HL-60 (cell line): ENCODE data around the gene CLNK.

ENCODE experiments used
- DNase-seq, 2 experiments: peaks; one replicate each; pipeline ENCODE4 v3.0.0-alpha.2; 2010 to 2020; ENCODE audit warnings: low read depth in 1 of 2, low spot score in 1 of 2
- H3K27ac ChIP-seq: fragments of 250-450 bp; sonication (Bioruptor Pico); replicated peaks from 2 replicates; pipeline ENCODE4 v1.5.1; 2020; ENCODE audit warnings: mild to moderate bottlenecking, moderate library complexity
- H3K27me3 ChIP-seq: fragments of 250-450 bp; sonication (Bioruptor Pico); 2 replicates; pipeline ENCODE4 v1.5.1; 2021; ENCODE audit warnings: mild to moderate bottlenecking, moderate library complexity; ENCODE audit not compliant: insufficient read depth, poor library complexity, severe bottlenecking
- H3K4me3 ChIP-seq: replicated peaks from 2 replicates; pipeline ENCODE4 v1.5.1; 2011; ENCODE audit warnings: mild to moderate bottlenecking, control low read depth, low read length; ENCODE audit not compliant: insufficient read depth
- GABPA ChIP-seq: IDR thresholded peaks from 2 replicates; pipeline ENCODE4 v1.6.1; 2012; ENCODE audit warnings: low read depth
- POLR2AphosphoS5 ChIP-seq: IDR thresholded peaks from 2 replicates; pipeline ENCODE4 v1.6.1; 2012; ENCODE audit warnings: low read depth
- SPI1 ChIP-seq: IDR thresholded peaks from 2 replicates; pipeline ENCODE4 v1.6.1; 2012; ENCODE audit warnings: low read depth, mild to moderate bottlenecking, borderline replicate concordance
- TF ChIP-seq, protein P1 (sequence below): IDR thresholded peaks from one replicate; pipeline ENCODE4 v1.5.1; 2011; ENCODE audit warnings: low read length, control low read depth, inconsistent platforms; ENCODE audit not compliant: insufficient read depth
- TF ChIP-seq, protein P2 (sequence below): IDR thresholded peaks from 2 replicates; pipeline ENCODE4 v1.6.1; 2012; ENCODE audit warnings: low read depth; ENCODE audit not compliant: insufficient replicate concordance

CLNK gene

DNA sequence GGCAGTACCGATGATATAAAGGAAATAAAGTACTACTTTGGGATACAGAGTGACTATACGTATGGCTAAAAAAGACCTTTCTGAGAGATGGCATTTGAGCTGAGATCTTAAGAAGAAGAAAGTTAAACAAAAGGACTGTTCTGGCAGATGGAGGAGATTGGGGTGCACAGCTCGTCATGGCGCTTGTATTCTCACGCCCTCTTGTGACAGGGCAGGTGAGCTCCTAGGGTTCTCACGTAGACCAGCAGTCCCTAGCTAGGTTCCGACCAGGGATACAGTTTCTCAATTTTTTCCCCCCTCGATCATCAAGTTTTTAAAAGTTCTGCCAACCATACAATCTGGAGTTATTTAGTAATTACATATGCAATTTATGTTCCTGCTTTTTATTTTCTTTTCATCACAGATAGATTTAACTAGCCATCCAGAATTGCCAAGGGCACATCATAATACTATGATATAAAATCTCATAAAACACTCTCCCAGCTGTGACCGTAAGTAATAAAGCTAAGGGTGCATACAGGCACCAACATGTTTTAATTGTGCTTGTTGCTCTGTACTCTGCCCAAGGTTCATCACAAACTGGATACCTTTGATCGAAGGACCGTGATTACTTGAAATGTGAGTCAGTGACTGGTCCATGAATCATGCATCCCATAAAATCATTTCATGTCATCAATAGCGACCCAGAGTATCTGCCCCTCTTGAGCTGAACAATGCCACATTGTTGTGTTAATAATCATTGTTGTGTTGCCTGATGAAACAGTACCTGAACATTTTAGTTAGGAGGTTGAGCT, 157.9 kb downstream of the CLNK start:
- Histone ChIP-seq H3K4me3 (no peak overlapping the region), H3K27me3 (no peaks in the 10 kb centered on the region), H3K27ac (no peak overlapping the region)
- no peak for DNase-seq
- TF ChIP-seq, protein P1, sequence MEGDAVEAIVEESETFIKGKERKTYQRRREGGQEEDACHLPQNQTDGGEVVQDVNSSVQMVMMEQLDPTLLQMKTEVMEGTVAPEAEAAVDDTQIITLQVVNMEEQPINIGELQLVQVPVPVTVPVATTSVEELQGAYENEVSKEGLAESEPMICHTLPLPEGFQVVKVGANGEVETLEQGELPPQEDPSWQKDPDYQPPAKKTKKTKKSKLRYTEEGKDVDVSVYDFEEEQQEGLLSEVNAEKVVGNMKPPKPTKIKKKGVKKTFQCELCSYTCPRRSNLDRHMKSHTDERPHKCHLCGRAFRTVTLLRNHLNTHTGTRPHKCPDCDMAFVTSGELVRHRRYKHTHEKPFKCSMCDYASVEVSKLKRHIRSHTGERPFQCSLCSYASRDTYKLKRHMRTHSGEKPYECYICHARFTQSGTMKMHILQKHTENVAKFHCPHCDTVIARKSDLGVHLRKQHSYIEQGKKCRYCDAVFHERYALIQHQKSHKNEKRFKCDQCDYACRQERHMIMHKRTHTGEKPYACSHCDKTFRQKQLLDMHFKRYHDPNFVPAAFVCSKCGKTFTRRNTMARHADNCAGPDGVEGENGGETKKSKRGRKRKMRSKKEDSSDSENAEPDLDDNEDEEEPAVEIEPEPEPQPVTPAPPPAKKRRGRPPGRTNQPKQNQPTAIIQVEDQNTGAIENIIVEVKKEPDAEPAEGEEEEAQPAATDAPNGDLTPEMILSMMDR, result no peak
- TF ChIP-seq POLR2AphosphoS5, result no peak
- TF ChIP-seq, protein P2, sequence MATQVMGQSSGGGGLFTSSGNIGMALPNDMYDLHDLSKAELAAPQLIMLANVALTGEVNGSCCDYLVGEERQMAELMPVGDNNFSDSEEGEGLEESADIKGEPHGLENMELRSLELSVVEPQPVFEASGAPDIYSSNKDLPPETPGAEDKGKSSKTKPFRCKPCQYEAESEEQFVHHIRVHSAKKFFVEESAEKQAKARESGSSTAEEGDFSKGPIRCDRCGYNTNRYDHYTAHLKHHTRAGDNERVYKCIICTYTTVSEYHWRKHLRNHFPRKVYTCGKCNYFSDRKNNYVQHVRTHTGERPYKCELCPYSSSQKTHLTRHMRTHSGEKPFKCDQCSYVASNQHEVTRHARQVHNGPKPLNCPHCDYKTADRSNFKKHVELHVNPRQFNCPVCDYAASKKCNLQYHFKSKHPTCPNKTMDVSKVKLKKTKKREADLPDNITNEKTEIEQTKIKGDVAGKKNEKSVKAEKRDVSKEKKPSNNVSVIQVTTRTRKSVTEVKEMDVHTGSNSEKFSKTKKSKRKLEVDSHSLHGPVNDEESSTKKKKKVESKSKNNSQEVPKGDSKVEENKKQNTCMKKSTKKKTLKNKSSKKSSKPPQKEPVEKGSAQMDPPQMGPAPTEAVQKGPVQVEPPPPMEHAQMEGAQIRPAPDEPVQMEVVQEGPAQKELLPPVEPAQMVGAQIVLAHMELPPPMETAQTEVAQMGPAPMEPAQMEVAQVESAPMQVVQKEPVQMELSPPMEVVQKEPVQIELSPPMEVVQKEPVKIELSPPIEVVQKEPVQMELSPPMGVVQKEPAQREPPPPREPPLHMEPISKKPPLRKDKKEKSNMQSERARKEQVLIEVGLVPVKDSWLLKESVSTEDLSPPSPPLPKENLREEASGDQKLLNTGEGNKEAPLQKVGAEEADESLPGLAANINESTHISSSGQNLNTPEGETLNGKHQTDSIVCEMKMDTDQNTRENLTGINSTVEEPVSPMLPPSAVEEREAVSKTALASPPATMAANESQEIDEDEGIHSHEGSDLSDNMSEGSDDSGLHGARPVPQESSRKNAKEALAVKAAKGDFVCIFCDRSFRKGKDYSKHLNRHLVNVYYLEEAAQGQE, result no peak
- no peak for TF ChIP-seq GABPA
- TF ChIP-seq SPI1, result no peak

DNA sequence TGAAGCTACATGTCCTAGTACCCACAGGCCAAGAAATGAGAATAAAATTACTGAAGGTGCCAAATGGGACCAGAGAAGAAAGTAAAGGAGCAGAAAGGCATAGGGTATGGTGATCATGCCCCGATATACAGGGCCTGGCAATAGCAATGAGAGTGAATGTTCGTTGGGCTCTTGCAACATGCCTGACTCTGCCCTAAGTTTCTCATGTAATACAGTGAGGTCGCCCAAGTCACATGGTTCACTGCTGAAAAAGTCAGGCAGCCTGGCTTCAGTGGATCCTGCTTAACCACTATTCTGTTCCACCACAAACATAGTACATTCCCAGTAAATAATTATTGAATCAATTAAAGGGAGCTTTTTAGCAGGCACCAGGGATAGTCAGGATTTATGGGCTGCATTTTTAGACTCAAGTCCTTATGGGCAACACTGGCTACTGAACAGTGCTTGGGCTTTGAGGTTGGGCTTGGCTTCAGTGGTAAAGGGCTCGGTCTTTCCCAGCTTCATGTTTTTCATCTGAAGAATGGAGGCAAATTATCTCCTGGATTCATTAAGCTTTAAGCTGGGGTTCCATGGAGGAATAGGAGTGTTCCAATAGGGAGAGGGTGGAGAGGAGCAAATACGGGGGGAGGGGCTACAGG, 160.3 kb downstream of the CLNK start:
- DNase-seq, result peak in 1 of 2 experiments; percentile 76
- Histone ChIP-seq H3K27me3 (no peaks in the 10 kb centered on the region), H3K27ac (peak overlapping the region; percentile 59), H3K4me3 (no peak overlapping the region)
- TF ChIP-seq, protein P2, result no peak

DNA sequence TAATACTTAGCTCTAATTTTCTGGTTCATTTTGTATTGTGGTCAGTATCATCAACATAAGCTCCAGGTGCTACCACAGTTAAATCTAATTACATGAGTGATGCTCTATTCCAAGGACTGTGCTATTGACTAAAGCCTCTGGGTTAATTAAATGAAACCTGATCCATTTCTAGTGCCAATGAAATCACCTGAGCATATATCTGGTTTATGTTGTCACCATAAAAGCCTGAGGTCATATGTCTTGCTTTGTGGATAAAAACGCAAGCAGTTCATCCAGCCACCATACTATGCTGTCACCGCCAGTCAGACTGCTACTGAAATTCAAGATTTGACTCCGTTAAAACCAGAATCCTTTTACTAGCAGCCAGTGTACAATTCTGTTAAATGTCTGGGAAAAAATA, 163.1 kb downstream of the CLNK start:
- H3K4me3 ChIP-seq, result no peak overlapping the region
- no peak for DNase-seq

More for the DNA sequence above, 163.1 kb downstream of the CLNK start:
- TF ChIP-seq, protein P2, result no peak
- no peak for TF ChIP-seq SPI1
- no peak for TF ChIP-seq POLR2AphosphoS5
- TF ChIP-seq, protein P1, result no peak
- no peak for TF ChIP-seq GABPA
- Histone ChIP-seq H3K27ac (no peak overlapping the region), H3K27me3 (no peaks in the 10 kb centered on the region)
